HG03025 (cell line): ENCODE data around the gene SH2D1A.
"Not testable (repeated sequence)": the region's sequence is repeated elsewhere in the genome, so short reads cannot be mapped to it uniquely, and the experiment has no call there.

Experiments
- ATAC-seq: cut with Tn5 transposase; IDR thresholded peaks from one replicate; pipeline ENCODE4 v1.9.1; 2021; ENCODE audit warnings: mild to moderate bottlenecking, moderate library complexity; ENCODE audit not compliant: unreplicated experiment, low FRiP score

The SH2D1A gene

GRCh38 chrX:124348885-124349453, 2.6 kb downstream of the SH2D1A start:
- no peak for ATAC-seq

GRCh38 chrX:124354648-124355047, 8.3 kb downstream of the SH2D1A start:
- ATAC-seq = no peak

GRCh38 chrX:124358800-124359383, 12.5 kb downstream of the SH2D1A start:
- no peak for ATAC-seq

GRCh38 chrX:124362072-124362471, 15.7 kb downstream of the SH2D1A start:
- ATAC-seq = no peak

- ATAC-seq = no peak
Measured at GRCh38 chrX:124362761-124363160, 16.4 kb downstream of the SH2D1A start.

- ATAC-seq = no peak
Measured at GRCh38 chrX:124369722-124370121, 23.4 kb downstream of the SH2D1A start.

- ATAC-seq = no peak
Measured at GRCh38 chrX:124373348-124373747, 27.0 kb downstream of the SH2D1A start.

- ATAC-seq = no peak
Measured at GRCh38 chrX:124378643-124379042, 32.3 kb downstream of the SH2D1A start.

GRCh38 chrX:124383354-124383753, 37.0 kb downstream of the SH2D1A start:
- no peak for ATAC-seq

- no peak for ATAC-seq
Measured at GRCh38 chrX:124386401-124386800, 40.0 kb downstream of the SH2D1A start.

- ATAC-seq = peak; percentile 68
Measured at GRCh38 chrX:124388562-124388961, 42.2 kb downstream of the SH2D1A start.

- ATAC-seq = no peak
Measured at GRCh38 chrX:124392794-124393193, 46.4 kb downstream of the SH2D1A start.

- no peak for ATAC-seq
Measured at GRCh38 chrX:124393238-124393637, 46.9 kb downstream of the SH2D1A start.

- no peak for ATAC-seq
Measured at GRCh38 chrX:124393659-124394058, 47.3 kb downstream of the SH2D1A start.

GRCh38 chrX:124395145-124395880, 49.0 kb downstream of the SH2D1A start:
- peak; percentile 63 for ATAC-seq

- no peak for ATAC-seq
Measured at GRCh38 chrX:124401696-124402095, 55.3 kb downstream of the SH2D1A start.

- no peak for ATAC-seq
Measured at GRCh38 chrX:124405868-124406267, 59.5 kb downstream of the SH2D1A start.

- no peak for ATAC-seq
Measured at GRCh38 chrX:124406294-124407014, 60.1 kb downstream of the SH2D1A start.

GRCh38 chrX:124407226-124407625, 60.9 kb downstream of the SH2D1A start:
- no peak for ATAC-seq

GRCh38 chrX:124408380-124408779, 62.0 kb downstream of the SH2D1A start:
- ATAC-seq = not testable (repeated sequence)

- no peak for ATAC-seq
Measured at GRCh38 chrX:124413244-124413643, 66.9 kb downstream of the SH2D1A start.
